GM13976 (cell line): ENCODE results near the gene HIP1R.
"Not testable (repeated sequence)": the region's sequence is repeated elsewhere in the genome, so short reads cannot be mapped to it uniquely, and the experiment has no call there.

Source experiments
- DNase-seq: peaks from one replicate; pipeline ENCODE4 v3.0.0; 2012; ENCODE audit warnings: low spot score
- CTCF ChIP-seq: IDR thresholded peaks from 2 replicates; pipeline ENCODE4 v1.5.1; 2012; ENCODE audit warnings: borderline replicate concordance, mild to moderate bottlenecking; ENCODE audit not compliant: insufficient read depth; ENCODE audit errors: extremely low read depth, missing control alignments, control extremely low read depth
- in situ Hi-C: fragments of 300-500 bp; cut with MboI; formaldehyde crosslinking; loops from one replicate; pipeline ENCODE4 v1.12.0; 2022; ENCODE audit warnings: low sequenced_read_pairs, mixed read lengths, inconsistent platforms; ENCODE audit not compliant: unreplicated experiment

The HIP1R gene

GRCh38 chr12:122795807-122796206, 39.5 kb upstream of the HIP1R start:
- TF ChIP-seq CTCF: no peak
- in situ Hi-C loops: no loop called here
- DNase-seq: no peak

- in situ Hi-C loops: no loop called here
- TF ChIP-seq CTCF: no peak
- no peak for DNase-seq
Measured at GRCh38 chr12:122799641-122800243, 35.5 kb upstream of the HIP1R start.

DNA sequence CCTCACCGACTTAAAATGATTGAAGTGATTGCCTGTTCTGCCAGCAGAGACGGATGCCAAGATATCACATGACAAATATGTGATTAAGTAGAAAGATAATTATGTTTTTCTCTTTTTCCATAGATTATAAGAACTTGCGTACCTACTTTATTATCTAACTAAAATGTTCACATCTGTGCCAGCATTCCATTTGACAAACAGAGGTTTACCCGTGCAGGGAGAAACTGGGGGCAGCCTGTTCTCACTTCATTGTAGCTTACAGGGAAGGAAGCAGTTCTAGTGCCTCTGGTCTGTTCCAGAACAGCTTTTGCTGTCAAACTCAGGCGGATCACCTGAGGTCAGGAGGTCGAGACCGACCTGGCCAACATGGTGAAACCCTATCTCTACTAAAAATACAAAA, 31.3 kb upstream of the HIP1R start:
- TF ChIP-seq CTCF: no peak
- in situ Hi-C loops: no loop called here
- DNase-seq: no peak

DNA sequence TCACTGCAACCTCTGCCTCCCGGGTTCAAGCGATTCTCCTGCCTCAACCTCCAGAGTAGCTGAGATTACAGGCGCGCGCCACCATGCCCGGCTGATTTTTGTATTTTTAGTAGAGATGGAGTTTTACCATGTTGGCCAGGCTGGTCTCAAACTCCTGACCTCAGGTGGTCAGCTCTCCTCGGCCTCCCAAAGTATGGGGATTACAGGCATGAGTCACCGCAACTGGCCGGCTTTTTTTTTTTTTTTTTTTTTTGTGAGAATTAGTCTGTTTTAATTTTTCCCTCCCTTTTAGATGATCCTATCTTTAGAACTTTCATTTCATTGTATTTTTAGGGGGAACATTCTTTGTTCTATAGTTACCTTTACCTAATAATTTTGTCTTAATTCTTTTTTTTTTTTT, 30.3 kb upstream of the HIP1R start:
- DNase-seq, in situ Hi-C loops: not testable (repeated sequence)

DNA sequence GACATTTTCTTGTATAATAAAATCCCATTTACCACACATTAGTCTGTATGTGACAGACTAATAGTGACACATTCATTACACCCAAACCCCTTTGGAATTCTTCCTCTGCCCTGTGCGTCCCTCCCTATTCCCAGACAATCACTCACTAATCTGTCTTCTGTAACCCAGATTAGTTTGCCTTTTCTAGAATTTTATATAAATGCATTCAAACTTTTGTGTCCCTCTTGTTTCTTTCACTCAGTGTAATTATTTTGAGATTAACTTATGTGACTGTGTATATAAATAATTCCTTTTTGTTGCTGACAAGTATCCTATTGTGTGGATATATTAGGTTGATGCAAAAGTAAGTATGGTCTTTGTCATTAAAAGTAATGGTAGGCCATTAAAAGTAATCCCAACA, 27.6 kb upstream of the HIP1R start:
- no peak for DNase-seq
- in situ Hi-C loops: no loop called here
- no peak for TF ChIP-seq CTCF

GRCh38 chr12:122811777-122812176, 23.5 kb upstream of the HIP1R start:
- no peak for TF ChIP-seq CTCF
- in situ Hi-C loops: no loop called here

DNA sequence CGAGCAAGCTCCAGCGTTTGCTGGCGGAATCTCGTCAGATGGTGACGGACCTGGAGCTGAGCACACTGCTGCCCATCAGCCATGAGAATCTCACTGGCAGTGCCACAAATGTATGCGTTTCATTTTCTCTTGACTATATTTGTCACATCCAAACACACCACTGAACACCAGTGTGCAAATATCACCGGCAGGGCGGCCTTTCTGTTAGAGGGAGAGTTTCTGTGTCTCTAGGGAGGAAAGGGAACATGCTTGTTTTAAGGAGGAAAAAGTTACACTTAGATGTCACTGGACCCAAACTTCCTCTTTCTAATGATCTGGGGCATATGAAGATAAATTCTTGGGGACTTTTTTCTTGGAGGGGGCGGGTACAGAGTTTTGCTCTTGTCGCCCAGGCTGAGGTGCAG, 21.9 kb upstream of the HIP1R start:
- peak; percentile 58 for DNase-seq
- TF ChIP-seq CTCF: no peak
- in situ Hi-C loops: no loop called here

More at GRCh38 chr12:122811777-122812176, 23.5 kb upstream of the HIP1R start:
- no peak for DNase-seq
